IPS-18c (cell line): ENCODE measurements around the gene NTSR1.

Experiments
- H3K4me3 ChIP-seq: 2 replicates; pipeline ENCODE4 v1.7.0; 2013; ENCODE audit warnings: low read depth, mild to moderate bottlenecking, low read length, moderate library complexity; ENCODE audit not compliant: insufficient read depth
- H3K9me3 ChIP-seq: one replicate; pipeline ENCODE4 v1.6.1; 2013; ENCODE audit warnings: mild to moderate bottlenecking, low read length, moderate library complexity; ENCODE audit not compliant: control insufficient read depth, insufficient read depth

The NTSR1 gene

DNA sequence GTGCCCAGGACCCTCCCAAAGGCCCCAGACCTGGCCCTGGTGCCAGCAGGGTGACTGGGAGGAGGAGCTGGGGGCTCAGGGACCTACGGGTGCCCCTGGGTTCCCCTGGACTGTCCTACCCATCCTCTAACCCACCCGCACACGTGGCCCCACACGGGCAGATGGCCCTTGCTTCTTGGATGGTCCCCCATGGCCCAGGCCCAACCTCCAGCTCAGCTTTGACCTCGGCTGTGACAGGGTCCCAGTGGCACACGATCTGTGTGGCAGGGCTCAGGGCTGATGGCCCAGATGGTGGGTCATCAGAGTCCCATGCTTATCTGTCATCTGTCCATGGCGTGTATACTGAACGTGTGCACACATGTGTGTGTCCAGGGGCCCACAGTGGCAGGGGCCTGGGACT, 4.0 kb downstream of the NTSR1 start:
- H3K4me3 ChIP-seq: no peak overlapping the region
- no peaks in the 10 kb centered on the region for H3K9me3 ChIP-seq

DNA sequence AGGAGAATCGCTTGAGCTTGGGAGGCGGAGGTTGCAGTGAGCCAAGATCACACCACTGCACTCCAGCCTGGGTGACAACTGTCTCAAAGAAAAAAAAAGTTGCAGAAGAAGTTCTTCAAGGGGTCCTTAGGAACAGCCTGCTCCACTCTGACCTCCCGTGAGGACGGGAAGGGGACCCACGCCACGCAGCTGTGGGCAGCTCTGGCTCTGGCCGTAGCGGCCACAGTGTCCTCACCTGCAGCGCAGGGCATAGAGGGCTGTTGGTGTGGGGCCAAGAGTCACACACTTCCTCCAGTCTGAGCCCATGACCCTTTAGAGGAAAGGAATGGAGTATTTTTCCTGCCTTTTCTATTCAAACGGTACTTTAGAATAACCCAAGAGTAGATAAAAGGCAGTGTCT, 5.4 kb downstream of the NTSR1 start:
- Histone ChIP-seq H3K4me3 (no peak overlapping the region), H3K9me3 (no peaks in the 10 kb centered on the region)

DNA sequence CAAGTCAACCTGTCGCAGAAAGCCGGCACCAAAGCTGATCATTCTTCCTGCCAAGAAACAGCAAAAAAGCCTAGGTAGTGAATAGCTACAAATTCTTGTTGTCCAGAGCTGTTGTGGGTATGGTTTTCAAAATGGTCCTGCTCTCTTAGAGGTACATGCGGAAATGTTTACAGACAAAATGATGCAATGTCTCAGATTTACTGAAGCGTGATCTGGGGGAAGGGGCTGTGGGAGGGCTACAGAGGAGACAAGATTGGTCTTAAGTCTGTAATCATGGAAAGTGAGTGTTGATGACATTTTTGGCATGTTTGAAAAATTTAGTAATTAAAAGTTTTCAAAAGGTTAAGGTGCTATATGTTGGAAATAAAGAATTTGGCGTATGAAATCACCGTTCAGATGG, 6.2 kb downstream of the NTSR1 start:
- no peak overlapping the region for H3K4me3 ChIP-seq
- H3K9me3 ChIP-seq: no peaks in the 10 kb centered on the region

DNA sequence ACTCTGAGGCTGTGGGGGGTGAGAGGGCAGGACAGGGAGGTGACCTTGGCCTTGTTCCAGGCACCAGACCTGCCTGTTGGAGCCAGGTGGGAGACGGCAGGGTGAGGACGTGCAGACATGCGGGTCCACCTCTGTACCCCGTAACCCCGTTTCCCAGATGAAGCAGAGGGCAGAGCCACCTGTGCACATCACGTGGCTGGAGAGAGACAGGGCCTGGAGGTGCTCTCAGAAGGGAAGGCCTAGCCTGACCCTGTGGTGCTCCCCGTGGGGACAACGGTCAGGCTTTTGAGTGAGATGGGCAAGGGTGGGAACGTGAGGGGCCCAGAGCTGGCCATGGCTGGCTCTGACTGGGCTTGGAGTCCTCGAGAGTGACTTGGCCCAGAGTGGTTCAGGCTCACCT, 6.6 kb downstream of the NTSR1 start:
- no peaks in the 10 kb centered on the region for H3K9me3 ChIP-seq
- no peak overlapping the region for H3K4me3 ChIP-seq

DNA sequence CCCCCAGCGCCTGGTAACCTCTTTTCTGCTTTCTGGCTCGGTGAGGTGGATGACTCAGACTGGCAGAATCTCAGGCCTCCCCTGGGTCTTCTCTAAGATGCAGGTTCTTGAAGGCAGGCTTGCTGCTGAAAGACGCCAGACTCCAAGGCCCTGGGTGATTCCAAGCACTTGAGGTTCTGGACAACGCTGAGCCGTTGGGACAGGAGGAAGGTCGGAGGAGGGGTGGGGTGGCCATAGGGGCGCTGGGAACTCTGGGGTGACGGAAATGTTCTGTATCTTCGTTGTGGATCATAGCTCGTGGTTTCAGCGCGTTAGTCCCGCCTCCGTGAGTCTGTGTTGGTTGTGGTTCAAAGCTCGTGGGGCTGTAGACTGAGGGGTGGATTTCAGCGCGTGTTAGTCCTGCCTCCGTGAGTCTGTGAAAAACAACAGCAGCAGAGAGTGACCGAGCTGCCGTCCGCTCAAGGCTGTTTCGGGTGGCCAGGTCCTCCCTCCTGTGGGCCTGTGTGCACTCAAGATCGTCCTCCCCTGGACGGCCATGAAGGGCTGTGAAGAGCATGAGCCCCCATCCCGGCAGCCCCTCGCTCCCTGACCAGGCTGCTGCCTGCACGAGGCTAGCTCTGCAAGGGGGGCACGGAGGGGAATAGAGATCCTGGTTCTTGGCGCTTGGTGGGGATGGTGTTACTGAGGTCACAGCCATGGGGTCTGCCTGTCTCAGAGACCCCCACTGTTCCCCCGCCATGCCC, 7.7 kb downstream of the NTSR1 start:
- Histone ChIP-seq H3K4me3 (no peak overlapping the region), H3K9me3 (no peaks in the 10 kb centered on the region)

DNA sequence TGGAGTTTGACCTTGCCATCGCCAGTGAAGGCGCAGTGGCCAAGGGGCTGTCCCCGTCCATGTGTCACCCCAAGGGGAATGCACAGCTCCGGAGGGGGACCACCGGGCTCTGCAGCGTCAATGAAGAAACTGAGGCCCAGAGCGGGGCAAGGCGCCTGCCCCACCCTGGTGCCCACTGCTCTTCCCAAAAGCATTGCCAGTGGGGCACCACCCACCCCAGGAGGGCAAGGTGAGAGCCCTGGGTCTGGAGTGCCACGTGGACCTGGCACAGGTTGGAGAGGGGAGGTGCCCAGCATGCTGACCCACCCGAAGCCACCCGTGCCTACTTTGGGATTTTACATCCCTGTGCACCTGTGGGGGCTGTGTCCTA, 8.3 kb downstream of the NTSR1 start:
- Histone ChIP-seq H3K9me3 (peaks cover 2% of the 10 kb centered on the region), H3K4me3 (no peak overlapping the region)

DNA sequence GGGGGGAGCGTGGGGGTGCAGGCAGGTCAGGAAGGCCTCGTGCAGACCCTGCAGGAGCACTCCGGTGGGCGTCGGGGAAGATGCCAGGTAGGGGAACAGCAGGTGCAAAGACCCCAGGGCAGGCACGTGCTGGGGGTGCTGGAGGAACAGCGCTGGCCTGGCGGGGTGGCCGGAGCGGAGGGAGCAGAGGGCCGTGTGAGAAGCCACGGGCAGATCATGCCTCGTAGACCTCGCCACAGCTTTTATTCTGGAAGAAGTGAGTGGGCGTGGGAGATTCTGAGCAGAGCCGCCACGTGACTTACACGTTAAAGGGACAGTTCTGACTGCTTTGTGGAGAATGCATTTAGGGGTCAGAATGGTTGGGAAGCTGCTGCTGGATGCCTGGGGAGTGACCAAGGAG, 9.3 kb downstream of the NTSR1 start:
- peaks cover 4% of the 10 kb centered on the region for H3K9me3 ChIP-seq
- H3K4me3 ChIP-seq: no peak overlapping the region

DNA sequence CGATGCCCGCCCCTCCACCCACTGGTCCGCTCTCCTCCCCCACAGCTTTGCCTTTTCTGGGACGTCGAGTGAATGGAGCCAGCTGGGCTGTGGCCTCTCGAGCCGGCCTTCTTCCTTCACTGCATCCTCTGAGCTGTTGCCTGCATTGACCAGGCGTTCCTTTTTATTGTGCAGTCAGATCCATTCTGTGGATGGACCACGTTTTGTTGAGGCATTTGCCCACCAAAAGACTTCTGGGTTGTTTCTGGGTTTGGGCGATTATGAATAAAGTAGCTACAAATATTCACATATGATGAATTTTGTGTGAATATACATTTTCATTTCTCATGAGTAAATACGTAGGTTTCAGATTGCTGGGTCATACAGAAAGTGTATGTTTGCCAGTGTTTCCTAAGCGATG, 9.9 kb downstream of the NTSR1 start:
- H3K9me3 ChIP-seq: peaks cover 4% of the 10 kb centered on the region
- no peak overlapping the region for H3K4me3 ChIP-seq

DNA sequence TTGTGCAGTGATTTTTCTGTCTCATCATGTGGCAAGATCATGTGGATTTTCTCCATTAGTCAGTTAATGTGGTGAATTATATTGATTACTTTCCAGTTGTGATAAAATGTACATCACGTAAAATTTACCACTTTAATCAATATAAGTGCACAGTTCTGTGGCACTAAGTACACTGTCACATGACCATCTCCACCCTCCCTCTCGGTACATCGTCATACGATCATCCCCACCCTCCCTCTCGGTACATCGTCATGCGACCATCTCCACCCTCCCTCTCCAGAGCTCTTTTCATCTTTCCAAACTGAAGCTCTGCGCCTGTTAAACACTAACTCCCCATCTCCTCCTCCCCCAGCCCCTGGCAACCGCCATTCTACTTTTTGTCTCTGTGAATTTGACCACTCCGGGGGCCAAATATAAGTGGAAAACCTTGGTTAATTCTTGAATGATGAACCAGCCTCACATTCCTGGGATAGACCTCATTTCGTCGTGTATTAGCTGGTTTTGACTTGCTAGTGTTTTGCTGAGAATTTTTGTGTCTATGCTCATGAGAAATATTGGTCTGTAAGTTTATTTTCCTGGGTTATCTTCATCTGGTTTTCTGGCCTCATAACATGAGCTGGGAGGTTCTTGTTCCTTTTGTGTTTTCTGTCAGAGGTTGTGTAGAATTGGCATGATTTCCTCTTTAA, 10.8 kb downstream of the NTSR1 start:
- Histone ChIP-seq H3K4me3 (no peak overlapping the region), H3K9me3 (peaks cover 4% of the 10 kb centered on the region)

DNA sequence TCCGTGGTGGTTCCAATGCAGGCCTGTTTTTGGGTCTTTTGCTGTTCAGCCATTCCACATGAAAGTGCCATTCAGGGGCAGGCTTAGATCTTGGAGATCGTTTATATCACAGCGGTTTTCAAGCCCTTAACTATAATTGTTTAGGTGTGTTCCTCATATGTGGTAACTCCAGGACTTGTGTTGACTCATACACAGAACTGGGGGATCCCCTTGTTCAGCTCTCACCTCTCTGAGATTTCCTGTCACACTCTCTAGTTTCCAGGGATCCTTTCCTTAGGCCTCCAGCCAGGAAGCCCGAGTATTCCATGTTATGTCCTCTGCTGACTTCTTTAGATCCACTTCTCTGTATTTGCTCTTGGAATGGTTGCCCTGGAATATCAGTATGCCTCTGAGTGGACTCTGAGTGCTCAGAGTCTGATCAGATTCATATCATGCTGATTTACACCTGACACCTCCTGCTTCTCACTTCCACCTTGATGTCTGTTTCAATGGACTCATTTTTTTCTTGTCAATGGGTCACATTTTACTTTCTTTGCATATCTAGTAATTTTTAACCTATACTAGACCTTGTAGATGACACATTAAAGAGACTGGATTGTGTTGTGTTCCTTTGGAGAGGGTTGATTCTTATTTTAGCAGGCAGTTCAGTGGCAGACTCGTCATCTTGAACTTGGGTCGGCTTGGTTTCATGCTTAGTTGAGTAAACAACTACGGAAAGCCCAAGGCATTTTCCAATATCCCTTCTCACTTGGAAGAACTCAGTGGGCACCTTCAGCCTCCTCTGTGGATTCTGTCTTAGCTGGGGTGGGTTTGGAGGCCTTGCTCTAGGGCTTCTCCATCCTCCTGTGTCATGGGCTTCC, 13.1 kb downstream of the NTSR1 start:
- Histone ChIP-seq H3K9me3 (peaks cover 4% of the 10 kb centered on the region), H3K4me3 (no peak overlapping the region)

DNA sequence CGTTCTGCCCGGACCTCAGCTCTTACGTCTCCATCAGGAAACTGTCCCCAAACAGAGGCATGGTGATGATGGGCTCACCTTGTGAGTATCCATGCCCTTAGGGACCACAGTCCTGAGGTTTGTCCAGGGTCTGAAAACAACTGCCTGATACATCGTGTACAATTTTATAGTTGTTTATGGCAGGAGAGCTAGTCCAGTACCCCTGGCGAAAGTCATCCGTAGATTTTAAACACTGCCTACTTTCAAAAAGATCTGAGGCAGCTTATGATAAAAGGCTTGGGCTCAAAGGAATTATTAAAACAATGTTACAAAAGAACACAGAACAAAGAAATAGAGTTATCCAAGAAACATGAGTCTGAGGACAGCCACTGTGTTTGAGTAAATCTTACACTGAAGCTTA, 14.0 kb downstream of the NTSR1 start:
- H3K4me3 ChIP-seq: no peak overlapping the region

DNA sequence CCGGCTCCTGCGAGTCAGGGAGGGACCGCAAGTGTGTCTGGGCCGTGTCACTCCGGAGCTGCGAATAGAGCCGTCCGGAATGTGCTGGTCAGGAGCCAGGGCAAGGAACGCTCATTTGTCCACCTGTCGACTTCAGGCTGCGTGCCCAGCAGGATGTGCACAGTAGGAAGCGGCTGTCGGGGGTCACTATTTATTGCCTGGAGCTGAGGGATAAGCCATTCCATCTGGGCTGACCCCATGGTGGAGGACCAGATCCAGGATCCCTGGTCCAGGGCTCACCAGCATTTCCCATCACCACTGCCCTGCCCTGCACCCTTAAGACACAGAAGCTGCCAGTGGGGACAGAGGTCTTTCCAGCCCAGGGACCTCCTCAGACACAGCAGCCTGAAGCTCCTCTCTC, 14.7 kb downstream of the NTSR1 start:
- peaks cover 4% of the 10 kb centered on the region for H3K9me3 ChIP-seq
- H3K4me3 ChIP-seq: no peak overlapping the region

More for the DNA sequence above, 14.0 kb downstream of the NTSR1 start:
- H3K9me3 ChIP-seq: peaks cover 4% of the 10 kb centered on the region

DNA sequence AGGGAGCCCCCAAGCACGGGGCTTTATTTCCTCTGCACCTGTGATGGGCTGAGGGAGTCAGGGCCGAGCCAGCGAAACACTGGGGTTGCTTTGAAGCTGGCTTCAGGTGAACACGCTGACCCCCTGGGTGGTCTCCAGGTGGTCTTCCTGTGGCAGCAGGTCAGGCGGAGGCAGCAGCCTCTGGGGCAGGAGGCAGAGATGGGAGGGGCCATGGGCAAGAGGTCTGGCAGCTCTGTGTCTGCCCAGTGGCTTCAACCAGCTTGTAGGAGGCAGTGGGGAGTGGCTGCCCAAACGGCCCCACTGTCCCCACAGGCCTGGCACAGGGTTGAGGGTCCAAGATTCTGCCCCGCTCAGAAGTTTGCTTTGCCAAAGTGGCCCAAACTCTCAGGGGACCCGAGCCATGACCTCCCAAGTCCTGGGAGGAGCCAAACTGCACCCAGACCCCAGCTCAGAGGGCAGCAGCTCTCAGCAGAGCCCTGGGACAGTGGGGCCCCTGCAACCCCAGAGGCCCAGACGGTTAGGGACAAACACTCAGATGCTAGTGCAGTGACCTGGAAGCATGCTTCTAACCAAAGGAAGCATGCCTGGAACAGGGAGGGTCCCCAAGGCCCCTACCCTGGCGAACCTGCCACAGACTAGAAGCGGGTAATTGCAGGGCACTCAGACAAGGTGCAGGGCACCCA, 15.3 kb downstream of the NTSR1 start:
- no peak overlapping the region for H3K4me3 ChIP-seq
- H3K9me3 ChIP-seq: peaks cover 4% of the 10 kb centered on the region

DNA sequence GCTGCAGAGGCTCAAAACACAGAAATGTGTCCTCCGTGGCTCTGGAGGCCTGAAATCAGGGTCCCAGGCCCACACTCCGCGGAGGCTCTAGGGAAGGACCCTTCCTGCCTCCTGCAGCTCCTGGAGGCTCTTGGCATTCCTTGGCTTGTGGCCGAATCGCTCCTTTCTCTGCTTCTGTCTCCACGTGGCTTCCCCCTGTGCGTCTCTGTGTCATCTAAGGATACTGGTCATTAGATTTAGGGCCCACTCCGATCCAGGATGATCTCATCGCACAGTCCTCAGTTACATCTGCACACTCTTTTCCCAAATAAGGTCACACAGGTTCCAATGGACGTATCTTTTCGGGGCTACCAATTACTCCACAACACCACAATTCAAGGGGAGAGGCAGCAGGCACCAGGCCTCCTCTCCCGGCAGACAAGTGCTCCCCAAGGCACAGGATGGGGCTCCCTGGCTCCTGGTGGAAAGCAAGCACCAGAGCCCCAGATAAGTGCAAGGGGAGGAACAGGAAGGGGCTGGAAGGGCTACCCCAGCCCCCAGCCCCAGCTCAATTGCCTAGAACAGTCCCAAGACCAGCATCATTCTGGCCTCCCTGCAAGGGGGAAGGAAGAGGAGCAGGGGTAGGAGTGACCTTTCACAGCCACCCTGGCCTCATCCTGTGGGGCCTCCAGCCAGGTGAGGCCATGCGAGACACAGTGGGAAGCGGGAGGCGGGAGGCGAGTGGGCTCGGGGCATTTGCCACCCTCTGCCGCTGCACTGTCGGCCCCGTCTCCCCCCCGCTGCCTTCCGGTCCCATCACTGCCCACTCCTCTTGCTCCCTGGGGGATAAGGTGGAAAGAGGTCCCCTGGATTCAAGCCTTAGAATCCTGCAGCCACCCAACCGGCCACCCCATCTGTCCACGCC, 16.3 kb downstream of the NTSR1 start:
- no peak overlapping the region for H3K4me3 ChIP-seq
- H3K9me3 ChIP-seq: peaks cover 4% of the 10 kb centered on the region

DNA sequence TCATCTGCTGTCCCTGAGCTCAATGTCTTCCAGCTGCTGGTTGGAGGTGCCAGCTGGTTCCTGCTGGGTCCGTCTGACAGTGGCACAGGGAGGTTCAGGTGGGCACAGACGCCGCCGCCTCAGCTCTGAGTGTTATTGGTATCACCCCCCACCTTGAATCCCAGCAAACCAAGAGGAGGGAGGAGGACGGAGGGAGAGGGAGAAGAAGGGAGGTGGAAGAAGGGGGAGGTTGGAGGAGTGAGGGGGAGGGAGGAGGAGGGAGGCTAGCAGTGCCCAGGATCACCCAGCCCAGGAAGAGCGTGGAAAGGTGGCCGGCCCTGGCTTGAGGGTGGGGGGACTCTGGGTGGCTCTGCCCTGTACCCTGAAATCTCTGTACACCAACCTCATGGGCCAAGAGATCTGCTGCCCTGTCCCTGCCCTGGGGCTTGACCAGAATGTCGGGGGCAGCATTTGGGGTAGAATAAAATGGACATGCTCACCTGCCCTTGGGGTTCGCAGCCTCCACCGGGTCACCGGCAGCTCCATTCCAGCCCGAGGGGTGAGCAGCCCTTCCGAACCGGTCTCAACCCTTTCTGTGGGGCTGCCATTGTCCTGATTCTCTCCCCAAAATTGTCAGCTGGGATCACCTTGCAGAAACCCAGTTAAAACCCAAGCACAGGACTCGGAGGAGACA, 17.1 kb downstream of the NTSR1 start:
- Histone ChIP-seq H3K9me3 (peaks cover 4% of the 10 kb centered on the region), H3K4me3 (no peak overlapping the region)

DNA sequence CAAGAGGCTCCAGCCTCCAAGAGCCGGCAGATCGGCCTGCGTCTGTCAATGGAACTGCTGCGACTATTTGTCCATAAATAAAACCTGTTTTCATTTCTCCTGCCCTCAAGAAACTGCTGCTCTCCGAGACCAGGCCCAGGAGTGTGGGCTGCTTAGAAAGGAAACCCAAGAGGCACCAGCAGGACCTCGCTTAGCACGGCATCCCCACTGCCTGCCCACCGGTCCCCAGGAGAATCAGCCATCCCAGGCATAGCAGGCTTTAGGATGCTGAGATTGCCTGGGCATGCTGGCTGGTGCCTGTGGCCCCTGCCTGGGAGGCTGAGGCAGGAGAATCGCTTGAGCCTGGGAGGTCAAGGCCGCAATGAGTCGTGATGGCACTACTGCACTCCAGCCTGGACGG, 17.6 kb downstream of the NTSR1 start:
- peaks cover 4% of the 10 kb centered on the region for H3K9me3 ChIP-seq
- H3K4me3 ChIP-seq: no peak overlapping the region
